ENCODE results near the gene SOCS3.

GRCh38 chr17:78360371-78361224, 721 bp upstream of the SOCS3 start:
- TF ChIP-seq, protein P1, sequence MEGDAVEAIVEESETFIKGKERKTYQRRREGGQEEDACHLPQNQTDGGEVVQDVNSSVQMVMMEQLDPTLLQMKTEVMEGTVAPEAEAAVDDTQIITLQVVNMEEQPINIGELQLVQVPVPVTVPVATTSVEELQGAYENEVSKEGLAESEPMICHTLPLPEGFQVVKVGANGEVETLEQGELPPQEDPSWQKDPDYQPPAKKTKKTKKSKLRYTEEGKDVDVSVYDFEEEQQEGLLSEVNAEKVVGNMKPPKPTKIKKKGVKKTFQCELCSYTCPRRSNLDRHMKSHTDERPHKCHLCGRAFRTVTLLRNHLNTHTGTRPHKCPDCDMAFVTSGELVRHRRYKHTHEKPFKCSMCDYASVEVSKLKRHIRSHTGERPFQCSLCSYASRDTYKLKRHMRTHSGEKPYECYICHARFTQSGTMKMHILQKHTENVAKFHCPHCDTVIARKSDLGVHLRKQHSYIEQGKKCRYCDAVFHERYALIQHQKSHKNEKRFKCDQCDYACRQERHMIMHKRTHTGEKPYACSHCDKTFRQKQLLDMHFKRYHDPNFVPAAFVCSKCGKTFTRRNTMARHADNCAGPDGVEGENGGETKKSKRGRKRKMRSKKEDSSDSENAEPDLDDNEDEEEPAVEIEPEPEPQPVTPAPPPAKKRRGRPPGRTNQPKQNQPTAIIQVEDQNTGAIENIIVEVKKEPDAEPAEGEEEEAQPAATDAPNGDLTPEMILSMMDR (IDR thresholded peaks at IDR 0.05 in 8 of 11, conservative IDR thresholded peaks at IDR 0.05 in 3 of 11) = peak; percentile 94 to 98 (median 96)
- TF ChIP-seq POLR2AphosphoS5 (IDR thresholded peaks at IDR 0.05) = peak; percentile 75 to 91 (median 76)
